ENCODE results near the gene EHD4. TPM values are rescaled to one million over a fixed set of nuclear protein-coding genes. Genes with fewer than 3 reads are reported as not detected.
A peak's percentile ranks its signal among the peaks of the same experiment; 100 is the strongest.

EHD4 gene
- polyA plus RNA-seq, 3 donors: 12.8 to 16.0 (median 14.2) TPM

- intact Hi-C loops (cut with micrococcal nuclease): loop anchor here in 1 of 2 donors (5.0 kb wide), 1 partner anchor 37 kb away; the partner anchor contains the start of gene EHD4
- Mint-ChIP-seq H3K4me1 (peaks cover 65% of the 10 kb centered on the region), H3K4me3 (no peak overlapping the region), H3K9me3 (peaks cover 0 to 2% (median 0%) of the 10 kb centered on the region in 7 donors), H3K27ac (peak overlapping the region; percentile 49 to 93 (median 88)), H3K36me3 (peaks cover 62 to 67% of the 10 kb centered on the region in 2 donors), H3K27me3 (ENCODE audit: low read depth in 3 of 3) (peaks cover 0 to 3% (median 0%) of the 10 kb centered on the region in 3 donors)
- H3K36me3 ChIP-seq (replicated peaks in 1 of 2; ENCODE audit: control insufficient read depth in 1 of 2, insufficient read depth in 2 of 2, low read length in 2 of 2): peaks cover 4 to 39% of the 10 kb centered on the region in 2 donors
- no peaks in the 10 kb centered on the region for H3K27me3 ChIP-seq (ENCODE audit: control insufficient read depth in 2 of 2, insufficient read depth in 2 of 2, low read length in 2 of 2)
- H3K9ac ChIP-seq (ENCODE audit: insufficient read depth, low read length, poor library complexity, severe bottlenecking): no peak overlapping the region
- no peak for TF ChIP-seq CTCF (IDR thresholded peaks at IDR 0.05)
- no peak overlapping the region for H2AFZ ChIP-seq (ENCODE audit: insufficient read depth, low read depth, low read length, poor library complexity, severe bottlenecking)
- H3K79me2 ChIP-seq (ENCODE audit: insufficient read depth, low read length): peaks cover 40% of the 10 kb centered on the region
- H3K4me3 ChIP-seq (replicated peaks in 1 of 3; ENCODE audit: low read depth in 2 of 3, low read length in 3 of 3): no peak overlapping the region
- H3K9me3 ChIP-seq (replicated peaks in 1 of 2; ENCODE audit: control insufficient read depth in 1 of 2, insufficient read depth in 1 of 2, low read length in 2 of 2): no peaks in the 10 kb centered on the region
- no peak overlapping the region for H3K4me2 ChIP-seq (replicated peaks; ENCODE audit: extremely low read depth, low read length, poor library complexity, severe bottlenecking)
- peaks cover 50 to 73% of the 10 kb centered on the region in 2 donors for H3K4me1 ChIP-seq (ENCODE audit: control insufficient read depth in 1 of 2, insufficient read depth in 2 of 2, low read length in 2 of 2)
- no peaks in the 10 kb centered on the region for H4K20me1 ChIP-seq (ENCODE audit: insufficient read depth, low read length)
- peak overlapping the region in 1 of 2 donors; percentile 82 for H3K27ac ChIP-seq (ENCODE audit: low read depth in 1 of 2, low read length in 2 of 2)
- 9% methylated on average over 3 of the region's 4 CpGs for WGBS (ENCODE audit: insufficient coverage)
- peak in 2 of 3 donors; percentile 35 to 47 for DNase-seq
Measured at GRCh38 chr15:41934843-41935242, 37.5 kb downstream of the EHD4 start.

GRCh38 chr15:41933771-41934170, 38.6 kb downstream of the EHD4 start:
- H3K27ac ChIP-seq (ENCODE audit: low read depth in 1 of 2, low read length in 2 of 2): peak overlapping the region in 1 of 2 donors; percentile 82
- Mint-ChIP-seq H3K27ac (peak overlapping the region in 6 of 7 donors; percentile 74 to 93 (median 89)), H3K9me3 (peaks cover 0 to 2% (median 0%) of the 10 kb centered on the region in 7 donors), H3K4me3 (peak overlapping the region in 1 of 2 donors; percentile 37), H3K27me3 (ENCODE audit: low read depth in 3 of 3) (peaks cover 0 to 3% (median 0%) of the 10 kb centered on the region in 3 donors), H3K36me3 (peaks cover 64 to 65% of the 10 kb centered on the region in 2 donors), H3K4me1 (peaks cover 75% of the 10 kb centered on the region)
- WGBS (ENCODE audit: insufficient coverage): 91% methylated on average over 9 of the region's 10 CpGs
- no peak overlapping the region for H3K4me3 ChIP-seq (replicated peaks in 1 of 3; ENCODE audit: low read depth in 2 of 3, low read length in 3 of 3)
- intact Hi-C loops (cut with micrococcal nuclease): no loop called here
- H3K9me3 ChIP-seq (replicated peaks in 1 of 2; ENCODE audit: control insufficient read depth in 1 of 2, insufficient read depth in 1 of 2, low read length in 2 of 2): no peaks in the 10 kb centered on the region
- H3K4me1 ChIP-seq (ENCODE audit: control insufficient read depth in 1 of 2, insufficient read depth in 2 of 2, low read length in 2 of 2): peaks cover 61 to 84% of the 10 kb centered on the region in 2 donors
- no peak overlapping the region for H3K4me2 ChIP-seq (replicated peaks; ENCODE audit: extremely low read depth, low read length, poor library complexity, severe bottlenecking)
- no peak overlapping the region for H3K9ac ChIP-seq (ENCODE audit: insufficient read depth, low read length, poor library complexity, severe bottlenecking)
- no peak for TF ChIP-seq CTCF (IDR thresholded peaks at IDR 0.05)
- H3K79me2 ChIP-seq (ENCODE audit: insufficient read depth, low read length): peaks cover 51% of the 10 kb centered on the region
- peaks cover 2 to 29% of the 10 kb centered on the region in 2 donors for H3K36me3 ChIP-seq (replicated peaks in 1 of 2; ENCODE audit: control insufficient read depth in 1 of 2, insufficient read depth in 2 of 2, low read length in 2 of 2)
- H3K27me3 ChIP-seq (ENCODE audit: control insufficient read depth in 2 of 2, insufficient read depth in 2 of 2, low read length in 2 of 2): no peaks in the 10 kb centered on the region
- H4K20me1 ChIP-seq (ENCODE audit: insufficient read depth, low read length): no peaks in the 10 kb centered on the region
- peak; percentile 61 to 79 (median 73) for DNase-seq
- no peak overlapping the region for H2AFZ ChIP-seq (ENCODE audit: insufficient read depth, low read depth, low read length, poor library complexity, severe bottlenecking)

Data from CD14-positive monocyte (primary cell).